NCI-H82 treated with DMSO at 0.1 percent for 48 hours (cell line): ENCODE data around the gene APPBP2.
"Not testable (repeated sequence)": the region's sequence is repeated elsewhere in the genome, so short reads cannot be mapped to it uniquely, and the experiment has no call there.

Experiments
- DNase-seq: peaks from one replicate; lab custom pipeline; 2025; ENCODE audit not compliant: unreplicated experiment; lab: John Stamatoyannopoulos, UW

The APPBP2 gene

DNA sequence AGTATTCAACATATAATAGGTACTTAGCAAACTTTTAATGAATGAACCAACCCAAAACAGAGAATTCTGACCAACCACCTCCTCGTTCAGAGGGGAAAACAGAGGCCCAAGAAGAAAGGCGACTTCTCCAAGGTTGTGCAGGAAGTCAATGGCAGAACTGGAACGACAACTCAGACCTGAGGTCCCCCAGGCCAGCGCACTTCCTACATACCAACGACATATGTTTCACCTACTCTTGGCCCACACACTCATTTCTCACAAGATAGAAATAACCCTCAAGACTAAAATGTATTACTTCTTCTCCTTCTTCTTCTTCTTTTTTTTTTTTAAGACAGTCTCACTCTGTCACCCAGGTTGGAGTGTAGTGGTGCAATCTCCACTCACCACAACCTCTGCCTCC lies 89.4 kb downstream of the APPBP2 start:
- DNase-seq = no peak

DNA sequence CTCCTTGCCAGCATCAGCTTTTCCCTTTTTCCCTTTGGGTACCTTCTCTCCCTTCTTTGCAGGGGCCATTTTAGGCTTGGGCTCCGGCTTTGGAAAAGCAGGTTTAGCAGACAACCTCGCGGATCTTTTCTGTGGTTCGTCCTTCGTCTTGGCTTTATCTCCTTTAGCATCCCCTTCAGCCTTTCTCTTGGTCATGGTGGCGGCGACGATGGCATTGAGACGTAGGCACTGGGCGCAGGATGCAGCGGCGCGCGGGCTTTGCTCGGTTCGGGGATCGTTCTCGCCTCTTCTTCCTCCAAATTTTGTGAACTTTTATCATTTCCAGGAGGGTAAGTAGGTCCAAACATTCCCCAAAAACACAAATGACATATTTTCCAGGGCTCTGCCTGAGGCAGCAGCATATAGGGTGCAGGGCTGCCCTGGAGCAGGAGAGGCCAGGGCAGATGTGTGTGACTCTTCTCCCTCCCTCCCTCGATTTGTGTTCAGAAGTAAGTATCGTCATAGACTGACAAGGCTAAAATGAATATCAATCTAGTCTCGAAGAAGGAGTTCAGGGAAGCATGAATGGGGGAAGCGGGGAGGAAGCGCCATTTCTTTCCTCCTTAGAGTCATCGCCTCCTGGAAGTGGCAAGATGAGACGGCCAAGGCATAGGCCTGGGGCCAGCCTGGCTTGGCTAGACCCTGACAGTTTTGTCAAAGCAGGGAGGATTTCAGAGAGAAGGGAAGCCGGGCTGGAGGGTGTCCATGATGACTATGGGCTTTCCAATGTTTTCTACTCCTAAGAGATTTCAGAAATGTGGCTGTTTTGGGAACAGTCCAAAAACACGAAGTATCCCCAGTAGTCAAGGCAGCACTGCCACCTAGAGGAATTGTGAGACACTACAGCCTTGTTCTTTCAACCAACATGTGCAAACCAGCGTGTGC lies 90.5 kb downstream of the APPBP2 start:
- DNase-seq = peak; percentile 47

DNA sequence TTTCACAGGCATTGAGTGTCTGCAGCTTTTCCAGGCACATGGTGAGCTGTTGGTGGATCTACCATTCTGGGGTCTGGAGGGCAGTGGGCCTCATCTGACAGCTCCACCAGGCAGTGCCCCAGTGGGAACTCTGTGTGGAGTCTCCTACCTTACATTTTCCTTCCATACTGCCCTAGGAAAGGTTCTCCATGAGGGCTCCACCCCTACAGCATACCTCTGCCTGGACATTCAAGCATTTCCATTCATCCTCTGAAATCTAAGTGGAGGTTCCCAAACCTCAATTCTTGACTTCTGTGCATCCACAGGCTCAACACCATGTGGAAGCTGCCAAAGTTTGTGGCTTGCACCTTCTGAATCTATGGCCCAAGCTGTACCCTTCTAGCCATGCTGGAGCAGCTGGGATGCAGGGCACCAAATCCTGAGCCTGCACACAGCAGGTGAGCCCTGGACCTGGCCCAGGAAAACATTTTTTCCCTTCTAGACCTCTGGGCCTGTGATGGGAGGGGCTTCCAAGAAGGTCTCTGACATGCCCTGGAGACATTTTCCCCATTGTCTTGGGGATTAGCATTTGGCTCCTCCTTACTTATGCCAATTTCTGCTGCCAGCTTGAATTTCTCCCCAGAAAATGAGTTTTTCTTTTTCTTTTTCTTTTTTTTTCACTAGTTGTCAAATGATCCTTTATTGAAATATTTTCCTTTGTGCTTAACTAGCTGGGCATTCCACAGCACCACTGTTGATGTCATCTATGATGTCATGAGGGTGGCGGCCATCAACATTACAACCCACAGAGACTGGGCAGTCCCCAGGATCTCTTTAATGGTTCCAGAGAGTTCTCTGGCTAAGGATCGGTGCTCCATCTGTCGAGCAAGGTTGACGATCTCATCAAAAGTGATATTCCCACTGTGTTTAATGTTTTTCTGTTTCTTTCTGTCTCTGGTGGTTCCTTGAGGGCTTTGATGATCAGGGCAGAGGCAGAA lies 92.7 kb downstream of the APPBP2 start:
- DNase-seq = not testable (repeated sequence)

DNA sequence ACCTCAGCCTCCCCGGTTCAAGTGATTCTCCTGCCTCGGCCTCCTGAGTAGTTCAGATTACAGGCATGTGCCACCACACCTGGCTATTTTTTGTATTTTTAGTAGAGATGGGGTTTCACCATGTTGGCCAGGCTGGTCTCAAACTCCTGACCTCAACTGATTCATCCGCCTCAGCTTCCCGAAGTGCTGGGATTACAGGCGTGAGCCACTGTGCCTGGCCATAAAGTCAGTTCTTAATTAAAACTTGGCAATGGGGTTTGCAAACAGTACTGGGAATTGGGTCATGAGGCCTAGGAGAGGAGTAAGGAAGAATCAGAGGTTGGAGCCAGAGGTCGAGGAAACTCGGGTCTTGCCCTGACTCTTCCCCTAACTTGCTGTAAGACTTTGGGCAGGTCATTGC lies 95.5 kb downstream of the APPBP2 start:
- not testable (repeated sequence) for DNase-seq

DNA sequence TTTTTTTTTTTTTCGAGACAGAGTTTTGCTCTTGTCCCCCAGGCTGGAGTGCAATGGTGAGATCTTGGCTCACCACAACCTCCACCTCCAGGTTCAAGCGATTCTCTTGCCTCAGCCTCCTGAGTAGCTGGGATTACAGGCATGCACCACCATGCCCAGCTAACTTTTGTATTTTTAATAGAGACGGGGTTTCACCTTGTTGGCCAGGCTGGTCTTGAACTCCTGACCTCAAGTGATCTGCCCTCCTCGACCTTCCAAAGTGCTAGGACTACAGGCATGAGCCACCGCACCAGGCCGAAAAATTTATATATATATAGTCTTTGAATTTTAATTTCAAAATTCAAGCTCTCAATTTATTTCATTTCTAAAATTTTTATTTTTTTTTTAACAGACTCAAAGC lies 97.6 kb downstream of the APPBP2 start:
- DNase-seq = not testable (repeated sequence)

DNA sequence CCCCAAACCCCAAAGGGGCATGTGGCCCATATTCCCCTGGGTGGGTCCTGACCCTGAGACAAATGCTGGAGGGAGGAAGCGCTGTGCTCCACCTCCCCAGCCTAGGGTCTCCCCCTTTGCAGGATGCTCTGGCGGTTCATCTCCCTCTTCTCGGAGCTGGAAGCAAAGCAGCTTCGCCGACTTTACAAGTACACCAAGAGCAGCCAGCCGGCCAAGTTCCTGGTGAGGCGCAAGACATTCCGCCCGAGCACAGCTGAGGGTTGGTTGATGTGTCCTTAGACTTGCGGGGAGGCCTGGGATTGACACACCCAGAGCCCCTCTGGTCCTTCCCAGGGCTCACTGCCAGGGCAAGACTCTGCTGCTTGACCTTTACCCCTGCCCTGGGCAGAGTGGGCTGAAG lies 99.4 kb downstream of the APPBP2 start:
- no peak for DNase-seq

DNA sequence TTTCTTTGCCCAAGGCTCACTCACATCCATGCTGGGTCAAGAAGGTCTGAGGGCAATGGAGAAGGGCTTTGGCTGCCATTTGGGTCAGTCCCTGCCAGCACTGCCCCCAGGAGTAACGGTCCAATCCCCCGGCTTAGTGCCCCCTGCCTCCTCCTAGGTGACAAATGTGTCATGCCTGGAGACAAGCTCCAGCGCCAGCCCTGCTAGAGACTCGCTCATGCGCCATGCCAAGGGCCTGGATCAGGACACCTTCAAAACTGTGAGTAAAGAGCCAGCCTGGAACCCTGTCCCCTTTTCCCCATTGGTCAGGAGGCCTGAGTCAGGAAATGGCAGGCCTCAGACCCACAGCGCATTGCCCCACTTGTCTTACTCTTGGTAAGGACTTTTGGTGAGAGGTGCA lies 100.4 kb downstream of the APPBP2 start:
- DNase-seq = no peak

DNA sequence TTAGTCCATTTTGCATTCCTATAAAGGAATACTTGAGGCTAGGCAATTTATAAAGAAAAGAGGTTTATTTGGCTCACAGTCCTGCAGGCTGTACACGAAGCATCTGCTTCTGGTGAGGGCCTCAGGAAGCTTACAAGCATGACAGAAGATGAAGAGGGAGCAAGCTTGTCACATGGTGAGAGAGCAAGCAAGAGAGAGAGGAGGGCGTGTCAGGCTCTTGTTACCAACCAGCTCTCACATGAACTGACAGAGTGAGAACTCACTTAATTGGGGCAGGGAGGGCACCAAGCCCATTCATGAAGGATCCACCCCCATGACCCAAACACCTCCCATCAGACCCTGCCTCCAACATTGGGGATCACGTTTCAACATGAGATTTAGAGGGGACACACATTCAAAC lies 102.2 kb downstream of the APPBP2 start:
- DNase-seq = no peak

DNA sequence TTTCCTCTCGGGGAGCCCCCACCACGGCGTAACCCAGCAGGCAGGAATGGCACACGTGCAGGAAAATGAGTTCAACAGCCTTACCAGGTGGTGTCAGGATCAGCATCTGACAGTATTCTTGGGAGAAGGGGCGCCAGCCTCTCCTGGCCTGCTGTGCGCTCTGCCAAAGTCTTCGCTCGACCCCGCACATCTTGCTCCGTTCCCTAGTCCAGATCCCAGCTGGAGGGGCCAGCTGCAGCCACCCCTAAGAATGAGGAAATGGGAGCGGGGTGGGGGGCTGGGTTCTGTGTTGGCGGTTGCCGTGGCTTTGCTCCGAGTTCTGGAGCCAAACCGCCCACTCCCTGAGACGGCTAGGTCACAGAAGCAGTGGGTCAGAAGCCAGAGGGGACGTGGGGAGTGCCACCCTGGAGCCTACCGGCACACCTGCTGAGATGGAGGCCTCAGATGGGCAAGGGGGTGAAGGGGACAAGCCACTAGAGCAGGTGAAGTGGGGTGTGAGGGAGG lies 103.8 kb downstream of the APPBP2 start, which contains the start of gene CHCT1:
Gene CHCT1, plus strand, starts transcription at position 328 of the 504 bp plus-strand sequence. Its CDS starts 104 bp downstream, at position 432.
- DNase-seq = no peak

DNA sequence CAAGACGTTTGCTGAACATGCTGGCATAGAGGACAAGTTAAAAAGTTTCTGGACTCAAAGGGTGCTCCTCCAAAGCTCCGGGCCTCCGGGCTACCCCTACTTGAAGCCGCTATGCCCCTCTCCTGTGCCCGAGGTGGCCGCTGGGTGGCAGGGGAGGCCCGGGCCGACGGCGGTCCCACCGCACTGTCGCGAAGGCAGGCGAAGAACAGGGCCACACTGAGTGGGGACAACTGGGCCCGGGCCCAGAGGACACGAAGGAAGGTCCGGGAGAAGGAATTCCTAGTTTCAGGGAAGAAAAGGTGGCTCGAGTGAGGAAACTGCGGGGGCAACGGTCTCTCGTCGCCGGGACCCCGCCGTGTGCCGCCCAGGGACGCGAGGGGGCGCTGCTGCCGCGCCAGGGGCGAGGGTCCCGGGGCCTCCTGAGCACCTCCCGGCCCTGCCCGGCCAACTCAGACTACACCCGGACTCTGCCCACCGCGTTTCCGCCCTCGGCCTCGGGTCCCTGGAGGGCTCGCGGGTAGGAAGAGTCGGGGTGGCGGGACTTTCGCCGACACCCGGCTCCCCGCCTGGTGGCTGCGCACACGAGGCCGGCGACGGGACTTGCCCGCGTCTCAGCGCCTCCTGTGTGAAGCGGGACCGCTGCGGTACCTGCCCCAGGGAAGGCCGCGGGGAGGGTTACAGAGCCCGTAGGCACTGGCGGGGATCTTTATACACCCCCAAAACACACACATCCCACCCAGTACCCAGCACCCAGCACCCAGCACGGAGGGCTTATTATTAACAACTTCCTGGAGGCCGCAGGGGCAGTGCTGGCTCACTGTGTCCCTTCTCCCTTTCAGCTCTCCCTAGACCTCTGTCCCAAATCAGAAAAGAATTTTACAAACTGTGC lies 104.5 kb downstream of the APPBP2 start:
- DNase-seq = no peak

DNA sequence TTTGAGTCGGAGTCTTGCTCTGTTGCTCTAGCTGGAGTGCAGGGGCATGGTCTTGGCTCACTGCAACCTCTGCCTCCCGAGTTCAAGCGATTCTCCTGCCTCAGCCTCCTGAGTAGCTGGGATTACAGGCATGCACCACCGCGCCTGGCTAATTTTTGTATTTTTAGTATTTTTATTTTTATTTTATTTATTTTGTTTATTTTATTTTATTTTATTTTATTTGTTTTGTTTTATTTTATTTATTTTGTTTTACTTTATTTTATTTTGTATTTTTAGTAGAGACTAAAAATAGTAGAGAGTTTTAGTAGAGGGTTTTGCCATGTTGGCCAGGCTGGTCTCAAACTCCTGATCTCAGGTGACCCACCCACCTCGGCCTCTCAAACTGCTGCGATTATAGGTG lies 106.2 kb downstream of the APPBP2 start:
- DNase-seq = not testable (repeated sequence)

DNA sequence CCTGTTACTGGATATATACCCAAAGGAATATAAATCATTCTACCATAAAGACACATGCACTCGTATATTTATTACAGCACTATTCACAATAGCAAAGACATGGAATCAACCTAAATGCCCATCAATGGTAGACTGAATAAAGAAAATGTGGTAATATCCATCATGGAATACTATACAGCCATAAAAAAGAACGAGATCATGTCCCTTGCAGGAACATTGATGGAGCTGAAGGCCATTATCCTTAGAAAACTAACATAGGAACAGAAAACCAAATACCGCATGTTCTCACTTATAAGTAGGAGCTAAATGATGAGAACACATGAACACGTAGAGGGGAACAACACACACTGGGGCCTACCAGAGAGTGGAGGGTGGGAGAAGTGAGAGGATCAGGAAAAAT lies 107.0 kb downstream of the APPBP2 start:
- DNase-seq = not testable (repeated sequence)

DNA sequence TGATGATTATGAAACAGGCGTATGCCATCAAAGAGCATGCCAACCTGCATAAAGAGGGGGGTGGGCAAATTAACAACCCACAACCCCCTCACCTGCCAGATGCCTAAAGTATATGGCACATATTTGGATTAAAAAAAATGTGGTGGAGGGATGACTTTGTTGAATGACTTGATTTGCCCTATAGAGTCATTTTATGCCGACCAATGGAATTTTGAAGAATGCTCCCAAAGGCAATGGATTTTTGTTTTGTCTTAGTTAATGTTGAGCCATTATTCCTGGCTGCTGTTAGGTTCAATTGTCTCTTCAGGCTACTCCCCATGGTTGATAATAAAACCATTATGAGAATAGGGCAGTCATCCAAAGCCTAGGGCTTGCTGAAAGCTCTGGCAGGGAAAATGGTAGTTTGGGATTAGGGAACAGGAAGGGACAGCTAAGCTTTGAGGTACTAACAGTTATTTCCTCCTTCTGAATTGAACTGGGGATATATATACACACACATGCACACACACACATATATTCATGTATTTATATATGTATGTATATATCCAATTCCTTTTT lies 109.6 kb downstream of the APPBP2 start:
- no peak for DNase-seq

DNA sequence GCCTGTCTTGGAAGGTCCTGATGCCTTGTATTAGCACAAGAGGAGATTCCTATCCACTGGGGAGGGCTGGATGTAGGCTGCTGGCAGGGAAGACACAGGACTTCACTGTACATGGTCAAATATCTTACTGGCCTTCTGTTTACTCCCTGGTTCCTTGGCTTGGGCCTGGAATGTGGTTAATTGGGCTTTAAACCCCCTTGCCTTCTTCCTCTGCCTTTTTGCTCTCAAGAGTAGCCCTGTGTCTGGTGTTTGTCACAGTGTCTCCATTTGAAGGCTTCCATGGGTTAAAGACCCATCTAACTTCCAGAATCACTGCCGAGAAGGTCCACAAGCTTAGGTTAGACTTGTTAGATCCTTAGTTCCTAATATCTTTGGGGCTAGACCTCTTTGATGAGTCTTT lies 110.9 kb downstream of the APPBP2 start:
- no peak for DNase-seq

DNA sequence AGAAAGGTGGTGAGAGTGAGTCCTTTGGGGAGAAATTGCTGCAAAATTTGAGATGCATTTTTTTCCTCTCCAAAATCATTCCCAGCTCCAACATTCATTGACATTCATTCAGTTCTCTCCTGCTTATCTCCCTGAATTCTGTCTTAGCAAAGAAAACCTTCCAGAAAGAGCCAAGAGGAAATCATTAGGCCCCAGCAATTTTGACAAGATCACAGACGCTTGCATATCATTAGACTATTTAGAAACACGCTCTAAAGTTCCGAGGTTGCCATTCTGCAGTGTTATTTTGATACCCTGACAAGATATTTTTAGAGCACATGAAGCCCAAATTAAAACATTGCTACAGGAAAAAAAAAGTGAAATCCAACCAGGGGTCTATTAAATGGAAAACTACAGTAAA lies 113.3 kb downstream of the APPBP2 start:
- DNase-seq = no peak

DNA sequence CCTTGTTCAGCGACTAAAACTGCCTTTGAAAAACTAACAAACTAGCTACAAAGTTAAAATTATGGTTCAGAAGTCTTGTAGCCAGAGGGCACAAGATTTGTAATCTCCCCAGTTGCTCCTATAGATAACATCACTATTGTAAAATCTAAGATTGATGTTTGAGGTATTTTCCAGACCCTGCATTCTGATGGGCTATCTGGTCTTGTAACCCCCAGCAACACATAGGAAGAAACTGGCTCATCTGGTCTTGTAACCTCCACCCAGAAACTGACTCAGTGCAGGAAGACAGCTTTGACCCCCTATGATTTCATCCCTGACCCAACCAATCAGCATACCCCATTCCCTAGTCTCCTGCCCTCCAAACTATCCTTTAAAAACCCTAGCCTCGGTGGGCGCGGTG lies 116.0 kb downstream of the APPBP2 start:
- DNase-seq = no peak

DNA sequence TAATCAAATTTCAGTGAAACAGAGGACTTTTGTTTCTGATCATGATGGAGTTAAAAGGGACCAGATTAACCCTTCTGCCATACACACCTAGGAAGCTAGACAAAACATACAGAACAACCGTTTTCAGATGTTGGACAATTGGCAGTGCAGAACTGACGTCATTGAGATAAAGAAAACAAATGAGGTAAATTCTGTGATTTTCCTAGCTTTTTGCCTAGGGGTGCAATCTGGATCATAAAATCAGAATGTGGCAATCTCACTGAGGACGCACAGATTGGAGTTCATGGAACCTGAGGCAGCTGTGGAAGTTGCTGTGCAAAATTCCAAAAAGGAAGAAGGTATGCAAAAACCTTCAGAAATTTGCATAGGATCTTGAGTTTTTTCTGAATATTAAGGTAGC lies 119.2 kb downstream of the APPBP2 start:
- no peak for DNase-seq

DNA sequence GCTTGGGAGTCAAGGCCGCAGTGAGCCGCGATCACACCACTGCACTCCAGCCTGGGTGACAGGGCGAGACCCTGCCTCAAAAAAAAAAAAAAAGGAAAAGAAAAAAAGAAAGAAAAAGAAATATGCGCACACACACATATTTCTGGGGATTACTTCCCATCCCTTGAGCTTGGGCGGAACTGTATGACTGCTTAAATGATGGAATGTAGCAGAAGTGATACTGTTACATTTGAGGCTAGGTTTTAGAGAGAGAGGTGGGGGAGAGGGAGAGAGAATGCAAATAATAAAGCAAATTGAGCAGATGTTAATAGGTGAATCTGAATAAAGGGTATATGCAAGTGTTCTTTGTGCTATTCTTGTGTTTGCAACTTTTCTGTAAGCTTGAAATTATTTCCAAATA lies 122.1 kb downstream of the APPBP2 start:
- no peak for DNase-seq

DNA sequence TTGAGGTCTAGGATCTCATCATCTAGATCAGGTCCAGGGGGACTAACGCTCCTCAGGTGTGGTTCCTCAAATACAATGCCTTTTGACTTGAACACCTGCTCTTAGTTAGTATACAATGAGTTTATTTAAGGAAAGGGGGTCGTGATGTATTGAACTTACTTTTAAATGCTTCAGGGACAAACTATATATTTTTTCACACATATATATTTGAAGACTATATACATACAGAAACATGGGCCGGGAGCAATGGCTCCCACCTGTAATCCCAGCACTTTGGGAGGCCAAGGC lies 122.6 kb downstream of the APPBP2 start:
- DNase-seq = no peak

DNA sequence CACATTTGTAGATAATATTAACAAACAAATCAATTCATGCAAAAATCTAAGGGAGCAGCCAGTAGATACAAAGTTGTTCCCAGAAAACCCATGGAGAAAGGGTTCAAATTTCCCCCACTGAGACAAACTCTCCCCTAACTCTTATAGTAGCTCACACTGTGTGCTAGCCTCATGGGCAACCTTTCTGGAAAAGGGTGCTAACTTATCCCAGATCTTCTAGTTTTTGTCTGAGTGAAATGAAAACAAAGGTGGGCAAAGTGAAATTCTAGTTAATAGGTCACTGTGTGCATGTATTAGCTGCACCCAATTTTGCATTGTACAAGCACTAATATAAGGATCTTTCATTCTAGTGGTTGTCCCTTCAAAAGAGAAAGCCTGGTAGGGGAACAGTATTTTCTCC lies 124.2 kb downstream of the APPBP2 start:
- DNase-seq = no peak
